GM18502 (cell line): ENCODE results near the gene ZNF320.
"Not testable (repeated sequence)": the region's sequence is repeated elsewhere in the genome, so short reads cannot be mapped to it uniquely, and the experiment has no call there.

Experiments used
- ATAC-seq: cut with Tn5 transposase; IDR thresholded peaks from one replicate; pipeline ENCODE4 v1.9.1; 2021; ENCODE audit warnings: mild to moderate bottlenecking; ENCODE audit not compliant: unreplicated experiment, poor library complexity

Gene ZNF320

DNA sequence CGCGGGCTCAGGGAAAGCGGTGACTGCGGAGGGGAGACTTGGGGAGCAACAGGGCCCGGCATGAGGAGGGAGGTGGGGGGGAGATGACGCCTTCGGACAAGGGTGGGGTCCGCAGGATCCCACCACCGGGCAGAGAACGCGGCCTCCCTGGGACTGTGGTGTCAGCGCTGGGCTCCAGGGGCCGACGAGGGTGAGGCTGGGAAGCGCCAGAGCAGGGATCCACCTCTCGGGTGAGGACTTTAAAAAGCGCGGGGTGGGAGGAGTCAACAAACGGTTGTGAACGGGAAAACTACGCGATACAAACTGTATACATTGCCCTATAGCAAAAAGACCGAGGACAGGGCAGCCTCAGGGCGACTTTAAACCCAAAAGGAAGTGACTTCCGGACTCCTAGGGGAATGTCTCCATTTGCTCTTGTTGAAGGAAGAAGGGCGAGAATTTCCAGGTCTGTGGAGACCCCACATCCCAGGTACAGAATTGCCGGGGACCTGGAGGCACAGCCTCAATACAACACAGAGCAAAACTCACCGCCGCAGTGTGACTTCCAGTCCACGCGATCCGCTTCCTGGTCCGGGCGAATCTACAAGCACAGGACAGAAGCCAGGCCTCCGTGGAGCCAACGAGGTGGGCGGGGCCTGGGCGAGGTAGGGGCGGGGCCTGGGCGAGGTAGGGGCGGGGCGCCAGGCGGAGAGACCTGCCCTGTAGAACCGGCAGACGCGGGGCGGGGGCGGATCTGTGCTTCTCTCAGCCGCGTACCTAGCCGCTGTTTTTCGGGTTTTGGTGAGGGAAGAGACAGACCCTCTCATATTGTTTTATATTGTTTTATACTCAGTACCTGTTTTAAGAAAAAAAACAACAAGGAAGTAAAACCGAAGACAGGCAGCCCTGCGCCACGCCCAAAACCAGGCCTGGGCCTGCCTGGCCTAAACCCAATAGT, 25.7 kb upstream of the ZNF320 start, which contains the start of gene ZNF888:
Gene ZNF888 (minus strand): TSS at position 588 of the 937 bp plus-strand sequence. CDS start 5,555 bp downstream, outside the sequence.
- ATAC-seq, result peak; percentile 95

DNA sequence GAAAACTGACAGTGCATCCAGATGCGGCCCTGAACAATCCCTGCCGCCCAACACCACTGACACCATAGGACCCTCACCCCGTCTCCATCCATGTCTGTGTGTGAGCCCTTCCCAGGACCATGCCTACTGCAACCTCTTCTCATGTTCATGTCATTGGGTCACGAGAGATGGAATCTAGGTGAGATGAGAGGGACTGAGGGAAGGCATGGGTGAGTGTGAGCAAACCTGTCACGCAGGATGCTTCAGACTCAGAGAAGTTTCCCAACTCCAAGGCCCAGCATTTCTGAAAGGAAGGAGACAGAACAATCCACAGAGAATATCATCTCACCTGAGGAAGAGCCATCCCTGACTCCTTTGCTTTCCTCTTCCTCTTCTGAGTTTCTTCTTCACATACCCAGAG, 20.1 kb upstream of the ZNF320 start:
- no peak for ATAC-seq

DNA sequence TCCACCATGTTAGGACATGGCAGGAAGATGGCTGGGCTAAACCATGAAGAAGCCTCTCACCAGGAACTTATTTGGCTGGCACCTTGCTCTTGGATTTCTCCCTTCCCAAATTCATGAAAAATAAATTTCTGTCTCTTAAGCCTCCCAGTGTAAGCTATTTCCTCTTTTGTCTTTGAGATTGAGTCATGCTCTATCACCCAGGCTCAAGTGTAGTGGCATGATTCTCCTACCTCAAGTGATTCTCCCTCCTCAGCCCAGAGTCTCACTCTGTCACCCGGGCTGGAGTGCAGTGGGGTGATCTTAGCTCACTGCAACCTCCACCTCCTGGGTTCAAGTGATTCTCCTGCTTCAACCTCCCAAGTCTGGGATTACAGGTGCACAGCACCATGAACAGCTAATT, 13.2 kb upstream of the ZNF320 start:
- ATAC-seq, result no peak

DNA sequence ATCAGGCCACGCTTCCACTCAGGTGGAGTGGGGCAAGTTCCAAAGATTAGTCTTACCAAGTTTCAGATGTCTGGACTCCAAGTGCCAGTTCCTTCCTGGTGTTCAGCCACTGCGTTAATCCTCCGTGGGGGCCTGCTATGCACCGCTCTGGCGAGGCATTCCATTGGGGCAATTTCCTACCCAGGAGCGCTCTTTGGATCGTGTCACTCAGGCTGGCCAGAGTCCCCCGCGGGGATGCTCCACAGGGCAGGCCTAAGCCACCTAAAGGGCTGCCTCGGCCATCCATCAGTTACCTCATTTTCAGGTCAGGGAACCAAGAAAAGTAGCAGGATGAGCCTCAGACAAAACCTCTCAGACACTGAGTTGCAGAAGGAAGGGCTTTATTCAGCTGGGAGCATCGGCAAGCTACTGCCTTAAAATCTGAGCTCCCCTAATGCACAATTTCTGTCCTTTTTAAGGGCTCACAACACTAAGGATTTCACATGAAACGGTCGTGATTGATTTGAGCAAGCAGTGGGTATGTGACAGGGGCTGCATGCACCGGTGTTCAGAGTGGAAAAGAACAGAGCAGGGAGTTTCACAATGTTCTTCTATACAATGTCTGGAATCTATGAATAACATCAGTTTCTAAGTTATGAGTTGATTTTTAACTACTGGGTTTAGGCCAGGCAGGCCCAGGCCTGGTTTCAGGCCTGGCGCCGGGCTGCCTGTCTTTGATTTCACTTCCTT, 6.8 kb upstream of the ZNF320 start:
- ATAC-seq, result not testable (repeated sequence)

DNA sequence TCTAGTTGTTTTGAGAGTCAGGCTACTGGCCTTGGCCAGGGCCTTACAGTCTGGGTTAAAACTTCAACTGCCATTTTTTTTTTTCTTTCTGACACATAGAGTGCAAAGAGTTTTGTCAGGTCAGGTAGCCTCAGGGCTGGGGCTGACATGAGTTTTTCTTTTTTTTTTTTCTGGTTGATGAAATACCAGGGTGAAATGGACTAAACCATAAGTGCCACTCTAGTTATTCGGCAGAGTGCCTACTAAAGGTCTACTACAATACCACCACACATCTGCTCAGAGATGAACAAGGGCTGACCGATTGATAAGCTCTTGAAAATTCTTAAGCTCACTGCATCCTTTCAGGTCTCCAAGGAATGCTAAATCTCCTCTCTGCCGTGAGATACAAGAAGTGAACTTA, 4.4 kb upstream of the ZNF320 start:
- no peak for ATAC-seq

DNA sequence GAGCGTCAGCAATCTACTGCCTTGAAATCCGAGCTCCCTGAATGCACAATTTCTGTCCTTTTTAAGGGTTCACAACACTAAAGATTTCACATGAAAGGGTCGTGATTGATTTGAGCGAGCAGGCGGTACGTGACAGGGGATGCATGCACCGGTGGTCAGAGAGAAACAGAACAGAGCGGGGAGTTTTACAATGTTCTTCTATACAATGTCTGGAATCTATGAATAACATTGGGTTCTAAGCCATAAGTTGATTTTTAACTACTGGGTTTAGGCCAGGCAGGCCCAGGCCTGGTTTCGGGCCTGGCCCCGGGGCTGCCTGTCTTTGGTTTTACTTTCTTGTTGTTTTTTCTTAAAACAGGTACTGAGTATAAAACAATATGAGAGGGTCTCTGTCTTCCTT, 1.2 kb upstream of the ZNF320 start:
- ATAC-seq, result not testable (repeated sequence)

DNA sequence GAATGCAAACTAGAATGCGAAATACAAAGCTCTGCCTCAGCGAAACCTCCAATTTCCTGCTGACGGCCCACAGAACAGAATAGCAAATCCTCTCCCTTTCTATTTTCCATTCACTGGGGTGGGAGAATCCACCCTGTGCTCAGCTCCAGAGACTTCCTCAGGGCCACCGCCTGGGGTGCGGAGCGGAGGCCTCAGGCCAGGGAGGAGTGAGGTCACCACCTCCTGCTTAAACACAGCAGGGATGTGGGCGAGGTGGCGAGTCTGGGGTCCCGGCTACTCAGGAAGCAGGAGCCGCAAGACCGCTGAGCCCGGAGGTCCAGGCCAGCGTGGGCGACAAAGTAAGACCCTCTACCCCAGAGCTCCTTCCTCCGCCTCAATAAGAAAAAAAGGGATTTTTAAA, 666 bp upstream of the ZNF320 start:
- ATAC-seq, result no peak

DNA sequence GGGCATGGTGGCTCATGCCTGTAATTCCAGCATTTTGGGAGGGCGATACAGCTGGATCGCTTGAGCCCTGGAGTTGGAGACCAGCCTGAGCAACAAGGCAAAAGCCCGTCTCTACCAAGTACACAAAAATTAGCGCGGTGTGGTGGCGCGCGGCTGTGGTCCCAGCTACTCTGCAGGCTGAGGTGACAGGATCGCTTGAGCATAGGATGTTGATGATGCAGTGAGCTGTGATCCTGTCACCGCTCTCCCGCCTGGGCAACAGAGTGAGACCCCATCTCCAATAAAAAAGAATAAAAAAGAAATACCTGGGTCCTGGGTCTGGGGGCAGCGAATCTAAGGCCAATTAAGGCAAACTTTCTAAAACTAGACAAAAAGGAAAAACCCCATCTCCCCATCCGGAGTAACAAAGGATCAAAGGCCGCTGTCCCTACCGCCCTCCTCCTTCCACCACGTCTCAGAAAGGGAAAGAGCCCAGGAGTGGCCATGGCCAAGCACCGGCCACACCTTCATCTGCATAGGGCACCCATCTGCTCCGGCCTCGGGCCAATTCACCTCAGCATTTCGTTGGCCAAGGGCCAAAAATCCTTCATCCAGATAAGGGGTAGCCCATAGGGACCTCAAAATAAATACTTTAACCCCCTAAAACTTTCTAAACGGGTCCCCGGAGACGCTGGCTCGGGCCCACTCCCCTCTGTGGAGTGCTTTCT, 851 bp downstream of the ZNF320 start:
- no peak for ATAC-seq

DNA sequence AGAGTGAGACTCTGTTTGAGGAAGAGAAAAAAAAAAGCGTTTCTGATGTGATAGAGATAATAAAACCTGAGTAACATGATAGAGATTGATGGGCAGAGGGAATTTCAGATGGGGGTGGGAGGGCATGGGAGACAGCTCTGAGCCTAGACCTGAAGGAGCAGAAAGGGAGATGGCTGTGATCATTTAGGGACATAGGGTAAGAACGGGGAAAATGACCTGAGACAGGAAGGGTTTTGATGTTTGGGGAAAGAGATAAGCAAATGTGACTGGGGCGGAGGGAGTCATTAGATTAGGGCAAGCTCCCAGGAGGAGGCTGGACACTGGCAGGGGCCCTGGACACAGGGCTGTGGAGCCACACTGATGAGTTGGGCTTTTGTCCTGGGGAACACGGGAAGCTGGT, 6.1 kb downstream of the ZNF320 start:
- ATAC-seq, result no peak

DNA sequence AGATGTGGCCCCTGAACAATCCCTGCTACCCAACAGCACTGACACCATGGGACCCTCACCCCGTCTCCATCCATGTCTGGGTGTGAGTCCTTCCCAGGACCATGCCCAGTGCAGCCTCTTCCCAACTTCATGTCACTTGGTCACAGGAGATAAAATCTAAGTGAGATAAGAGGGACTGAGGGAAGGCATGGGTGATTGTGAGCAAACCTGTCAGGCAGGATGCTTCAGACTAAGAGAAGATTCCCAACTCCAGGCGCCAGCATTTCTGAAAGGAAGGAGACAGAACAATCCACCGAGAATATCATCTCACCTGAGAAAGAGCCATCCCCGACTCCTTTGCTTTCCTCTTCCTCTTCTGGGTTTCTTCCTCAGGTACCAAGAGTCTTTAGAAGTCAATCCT, 7.5 kb downstream of the ZNF320 start:
- ATAC-seq, result no peak

DNA sequence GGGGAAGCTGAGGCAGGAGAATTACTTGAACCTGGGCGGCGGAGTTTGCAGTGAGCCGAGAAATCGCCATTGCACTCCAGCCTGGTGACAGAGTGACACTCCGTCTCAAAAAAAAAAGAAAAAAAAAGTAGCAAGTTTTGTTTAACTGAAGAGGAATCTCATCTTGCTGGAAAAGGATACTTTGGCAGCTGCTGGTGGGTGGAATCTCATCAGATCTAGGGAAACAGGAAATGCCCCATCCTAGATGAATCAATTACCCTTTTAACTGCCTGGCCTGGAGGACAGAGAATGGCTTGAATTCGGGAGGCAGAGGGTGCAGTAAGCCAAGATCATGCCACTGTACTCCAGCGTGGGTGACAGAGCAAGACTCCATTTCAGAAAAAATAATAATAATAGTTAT, 8.4 kb downstream of the ZNF320 start:
- no peak for ATAC-seq

DNA sequence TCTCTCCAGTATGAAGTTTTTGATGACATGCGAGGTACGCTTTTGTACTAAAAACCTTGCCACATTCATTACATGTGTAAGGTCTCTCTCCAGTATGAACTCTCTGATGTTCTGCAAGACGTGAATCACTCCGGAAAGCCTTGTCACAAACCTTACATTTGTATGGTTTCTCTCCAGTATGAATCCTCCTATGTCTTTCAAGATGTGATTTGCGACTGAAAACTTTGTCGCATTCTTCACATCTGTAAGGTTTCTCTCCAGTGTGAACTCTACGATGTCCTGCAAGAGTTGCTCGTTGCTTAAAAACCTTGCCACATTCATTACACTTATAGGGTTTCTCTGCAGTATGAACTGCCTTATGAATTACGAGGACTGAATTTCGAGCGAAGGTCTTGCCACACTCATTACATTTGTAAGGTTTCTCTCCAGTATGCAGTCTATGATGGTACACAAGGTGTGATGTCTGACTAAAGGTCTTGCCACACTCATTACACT, 16.5 kb downstream of the ZNF320 start:
- no peak for ATAC-seq

DNA sequence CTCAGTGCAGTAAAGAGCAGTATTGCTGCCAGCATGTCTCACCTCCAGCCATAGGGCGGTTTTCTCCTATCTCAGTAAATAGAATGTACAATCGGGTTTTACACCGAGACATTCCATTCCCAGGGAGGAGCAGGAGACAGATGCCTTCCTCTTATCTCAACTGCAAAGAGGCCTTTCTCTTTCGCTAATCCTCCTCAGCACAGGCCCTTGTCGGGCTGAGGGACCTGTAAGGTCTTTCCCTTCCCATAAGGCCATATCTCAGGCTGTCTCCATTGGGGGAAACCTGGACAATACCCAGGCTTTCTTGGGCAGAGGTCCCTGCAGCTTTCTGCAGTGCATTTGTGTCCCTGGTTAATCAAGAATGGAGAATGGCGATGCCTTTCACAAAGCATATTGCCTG, 24.4 kb downstream of the ZNF320 start:
- not testable (repeated sequence) for ATAC-seq

DNA sequence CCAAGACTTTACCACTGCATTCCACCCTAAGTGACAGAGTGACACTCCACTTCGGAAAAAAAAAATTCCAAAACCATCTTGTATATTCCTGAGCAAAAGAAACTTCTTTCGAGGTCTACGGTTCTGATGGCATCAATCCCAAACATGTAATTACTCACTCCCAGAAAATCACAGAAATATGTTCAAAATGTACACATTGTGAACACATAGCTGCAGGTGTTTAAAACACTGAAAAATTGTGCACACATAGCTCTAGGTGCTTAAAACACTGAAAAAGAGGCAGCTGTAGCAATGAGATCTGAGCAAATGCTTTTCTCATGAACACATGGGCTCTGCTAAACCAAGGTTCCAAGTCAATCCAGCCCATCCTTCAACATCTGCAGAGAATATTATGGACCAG, 26.0 kb downstream of the ZNF320 start:
- ATAC-seq, result no peak

DNA sequence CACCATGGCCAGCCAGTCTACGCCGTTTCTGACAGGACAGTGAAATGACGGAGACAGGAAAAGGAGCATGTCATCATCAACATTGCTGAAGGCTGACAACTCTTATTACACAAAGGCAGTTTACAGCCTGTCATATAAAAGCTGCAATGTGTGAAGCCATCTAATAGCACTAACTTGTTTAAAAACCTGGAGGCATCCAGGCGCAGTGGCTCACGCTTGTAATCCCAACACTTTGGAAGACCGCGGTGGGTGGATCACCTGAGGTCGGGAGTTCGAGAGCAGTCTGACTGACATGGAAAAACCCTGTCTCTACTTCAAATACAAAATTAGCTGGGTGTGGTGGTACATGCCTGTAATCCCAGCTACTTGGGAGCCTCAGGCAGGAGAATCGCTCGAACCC, 29.4 kb downstream of the ZNF320 start:
- not testable (repeated sequence) for ATAC-seq

DNA sequence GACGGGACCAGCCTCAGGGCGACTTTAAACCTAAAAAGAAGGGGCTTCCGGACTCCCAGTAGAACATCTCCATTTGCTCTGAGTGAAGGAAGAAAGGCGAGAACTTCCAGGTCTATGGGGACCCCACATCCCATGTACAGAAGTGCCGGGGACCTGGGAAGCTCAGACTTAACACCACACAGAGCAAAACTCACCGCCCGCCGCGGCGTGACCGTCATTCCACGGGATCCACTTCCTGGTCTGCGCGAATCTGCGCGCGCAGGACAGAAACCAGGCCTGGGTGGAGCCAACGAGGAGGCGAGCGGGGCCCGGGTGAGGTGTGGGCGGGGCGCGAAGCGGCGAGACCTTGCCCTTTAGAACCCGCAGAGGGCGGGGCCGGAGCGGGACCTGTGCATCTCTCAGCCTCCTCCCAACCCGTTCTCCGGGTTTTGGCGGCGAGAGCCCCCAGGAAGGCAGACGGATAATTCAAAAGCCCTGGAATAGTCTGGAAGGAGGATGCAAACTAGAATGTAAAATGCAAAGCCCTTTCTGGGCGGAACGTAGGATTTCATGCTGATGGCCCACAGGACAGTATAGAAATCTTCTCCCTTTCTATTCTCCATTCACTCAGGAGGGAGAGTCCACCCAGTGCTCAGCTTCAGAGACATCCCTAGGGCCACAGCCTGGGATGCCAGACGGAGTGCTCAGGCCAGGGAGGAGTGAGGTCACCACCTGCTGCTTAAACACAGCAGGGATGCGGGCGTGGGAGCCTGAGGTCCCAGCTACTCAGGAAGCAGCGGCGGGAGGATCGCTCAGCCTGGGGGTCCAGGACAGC, 39.9 kb downstream of the ZNF320 start, which contains the start of gene ZNF468:
Gene ZNF468 (minus strand): TSS at position 242 of the 814 bp plus-strand sequence. CDS start 3,347 bp downstream, outside the sequence.
- ATAC-seq, result peak; percentile 98

DNA sequence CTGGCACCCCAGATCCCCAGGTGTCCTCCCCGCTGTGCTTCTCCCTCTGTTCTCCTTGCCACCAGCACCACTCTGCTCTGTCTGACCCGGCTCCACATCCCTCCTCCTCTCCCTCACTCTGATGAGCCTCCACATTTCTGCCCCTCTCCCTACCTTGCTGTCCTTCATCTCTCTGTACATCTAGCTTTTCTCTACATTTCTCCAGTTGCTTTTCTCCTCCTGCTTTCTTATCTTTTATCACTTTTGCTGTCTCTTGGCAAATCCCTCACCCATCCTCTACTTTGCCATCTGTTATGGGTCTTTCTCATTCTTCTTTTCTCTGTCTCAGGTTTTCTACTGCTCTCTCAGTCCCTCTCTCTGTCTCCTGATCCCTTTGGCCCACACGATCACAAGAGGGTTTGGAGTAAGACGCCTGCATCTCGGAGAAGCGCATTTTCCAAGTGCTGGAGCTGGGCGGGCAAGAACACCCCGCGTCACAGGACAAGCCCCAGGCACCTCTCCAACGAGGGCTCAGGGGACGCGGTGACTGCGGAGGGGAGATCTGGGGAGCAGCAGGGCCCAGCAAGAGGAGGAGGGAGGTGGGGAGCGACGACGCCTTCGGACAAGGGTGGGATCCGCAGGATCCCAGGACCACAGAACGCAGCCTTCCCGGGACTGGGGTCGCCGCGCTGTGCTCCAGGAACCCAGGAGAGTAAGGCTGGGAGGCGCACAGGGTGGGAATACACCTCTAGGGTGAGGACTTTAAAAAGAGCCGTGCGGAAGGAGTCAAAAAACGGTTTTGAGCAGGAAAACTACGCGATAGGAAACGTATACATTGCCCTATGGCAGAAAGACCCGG, 40.7 kb downstream of the ZNF320 start:
- ATAC-seq, result not testable (repeated sequence)
